ENCODE measurements around the gene ATP6V0C. TPM values are rescaled to one million over a fixed set of nuclear protein-coding genes. Genes with fewer than 3 reads are reported as not detected.

The ATP6V0C gene
- total RNA-seq, 2 donors from 2014 or later: 176 to 180 TPM

- Mint-ChIP-seq H3K27ac (no peak overlapping the region), H3K9me3 (no peaks in the 10 kb centered on the region), H3K36me3 (ENCODE audit: low read depth) (no peaks in the 10 kb centered on the region), H3K4me1 (peaks cover 3% of the 10 kb centered on the region), H3K4me3 (no peak overlapping the region), H3K27me3 (ENCODE audit: insufficient read depth) (no peaks in the 10 kb centered on the region)
- Histone ChIP-seq H3K9me3 (ENCODE audit: control insufficient read depth, low read length) (no peaks in the 10 kb centered on the region), H3K9ac (ENCODE audit: extremely low read depth, low read length, poor library complexity, severe bottlenecking) (no peak overlapping the region), H3K27ac (ENCODE audit: low read depth, low read length) (no peak overlapping the region), H3K4me1 (ENCODE audit: control insufficient read depth, insufficient read depth, low read length) (no peaks in the 10 kb centered on the region), H3K36me3 (ENCODE audit: control insufficient read depth, insufficient read depth, low read length) (no peaks in the 10 kb centered on the region), H3K27me3 (ENCODE audit: control insufficient read depth, insufficient read depth, low read length, poor library complexity, severe bottlenecking) (no peaks in the 10 kb centered on the region), H3K4me3 (ENCODE audit: low read length) (no peak overlapping the region)
- no peak for DNase-seq
- 94 to 96% methylated on average over 14 to 16 of the region's 16 CpGs for WGBS, 2 experiments (ENCODE audit: insufficient coverage in 1 of 2, insufficient read length in 1 of 2)
- no peak for TF ChIP-seq CTCF (conservative IDR thresholded peaks at IDR 0.05)
Measured at GRCh38 chr16:2489581-2489980, 24.2 kb upstream of the ATP6V0C start.

- H3K36me3 Mint-ChIP-seq (ENCODE audit: low read depth): no peaks in the 10 kb centered on the region
- no peak overlapping the region for H3K4me3 Mint-ChIP-seq
- no peak overlapping the region for H3K27ac Mint-ChIP-seq
- Histone ChIP-seq H3K9ac (ENCODE audit: extremely low read depth, low read length, poor library complexity, severe bottlenecking) (no peak overlapping the region), H3K9me3 (ENCODE audit: control insufficient read depth, low read length) (no peaks in the 10 kb centered on the region), H3K36me3 (ENCODE audit: control insufficient read depth, insufficient read depth, low read length) (no peaks in the 10 kb centered on the region), H3K27ac (ENCODE audit: low read depth, low read length) (no peak overlapping the region), H3K27me3 (ENCODE audit: control insufficient read depth, insufficient read depth, low read length, poor library complexity, severe bottlenecking) (no peaks in the 10 kb centered on the region), H3K4me3 (ENCODE audit: low read length) (no peak overlapping the region), H3K4me1 (ENCODE audit: control insufficient read depth, insufficient read depth, low read length) (no peaks in the 10 kb centered on the region)
- no peak for DNase-seq
- TF ChIP-seq CTCF (conservative IDR thresholded peaks at IDR 0.05): no peak
- no peaks in the 10 kb centered on the region for H3K27me3 Mint-ChIP-seq (ENCODE audit: insufficient read depth)
- no peaks in the 10 kb centered on the region for H3K4me1 Mint-ChIP-seq
- WGBS, 2 experiments (ENCODE audit: insufficient coverage in 1 of 2, insufficient read length in 1 of 2): 96 to 98% methylated on average over 13 to 23 of the region's 23 CpGs
- H3K9me3 Mint-ChIP-seq: no peaks in the 10 kb centered on the region
Measured at GRCh38 chr16:2490190-2491105, 23.3 kb upstream of the ATP6V0C start.

- Histone ChIP-seq H3K9me3 (ENCODE audit: control insufficient read depth, low read length) (no peaks in the 10 kb centered on the region), H3K9ac (ENCODE audit: extremely low read depth, low read length, poor library complexity, severe bottlenecking) (no peak overlapping the region), H3K36me3 (ENCODE audit: control insufficient read depth, insufficient read depth, low read length) (no peaks in the 10 kb centered on the region), H3K4me3 (ENCODE audit: low read length) (no peak overlapping the region), H3K27me3 (ENCODE audit: control insufficient read depth, insufficient read depth, low read length, poor library complexity, severe bottlenecking) (no peaks in the 10 kb centered on the region), H3K27ac (ENCODE audit: low read depth, low read length) (no peak overlapping the region), H3K4me1 (ENCODE audit: control insufficient read depth, insufficient read depth, low read length) (no peaks in the 10 kb centered on the region)
- DNase-seq: no peak
- H3K36me3 Mint-ChIP-seq (ENCODE audit: low read depth): peaks cover 2% of the 10 kb centered on the region
- H3K9me3 Mint-ChIP-seq: no peaks in the 10 kb centered on the region
- WGBS, 2 experiments (ENCODE audit: insufficient coverage in 1 of 2, insufficient read length in 1 of 2): 93 to 97% methylated on average over 13 of the region's 13 CpGs
- H3K4me3 Mint-ChIP-seq: no peak overlapping the region
- H3K27ac Mint-ChIP-seq: no peak overlapping the region
- no peaks in the 10 kb centered on the region for H3K27me3 Mint-ChIP-seq (ENCODE audit: insufficient read depth)
- no peak for TF ChIP-seq CTCF (conservative IDR thresholded peaks at IDR 0.05)
- no peaks in the 10 kb centered on the region for H3K4me1 Mint-ChIP-seq
Measured at GRCh38 chr16:2492292-2492691, 21.5 kb upstream of the ATP6V0C start.

Measured in endodermal cell (in vitro differentiated cells).